Subcutaneous adipose tissue (tissue), 4 donors: ENCODE data around the gene IPCEF1. TPM values are rescaled to one million over a fixed set of nuclear protein-coding genes. Genes with fewer than 3 reads are reported as not detected.

Source experiments
- CTCF ChIP-seq: fragments of 450-650 bp; IDR thresholded peaks from one replicate; pipeline ENCODE4 v1.5.1; 2016; ENCODE audit warnings: low read depth, mild to moderate bottlenecking, control low read depth, antibody characterized with exemption, moderate library complexity
- total RNA-seq, 4 donors: library from RNA; depleted of rRNA; stranded (reverse); fragments of >200 nt; gene quantifications; one replicate each; pipeline ENCODE4 v1.1.0, GENCODE V29; 2016

Gene IPCEF1
- total RNA-seq, 4 donors from 2014 or later = 0.82 to 2.9 (median 1.5) TPM

- no peak for TF ChIP-seq CTCF
Measured at GRCh38 chr6:154267508-154268106, 89.0 kb downstream of the IPCEF1 start.

- TF ChIP-seq CTCF = no peak
Measured at GRCh38 chr6:154266560-154267099, 90.0 kb downstream of the IPCEF1 start.

- TF ChIP-seq CTCF = no peak
Measured at GRCh38 chr6:154261688-154262397, 94.8 kb downstream of the IPCEF1 start.

GRCh38 chr6:154258064-154258757 is 98.4 kb downstream of the IPCEF1 start:
- TF ChIP-seq CTCF = no peak

- no peak for TF ChIP-seq CTCF
Measured at GRCh38 chr6:154257067-154257466, 99.5 kb downstream of the IPCEF1 start.

- no peak for TF ChIP-seq CTCF
Measured at GRCh38 chr6:154252678-154253077, 103.9 kb downstream of the IPCEF1 start.

- no peak for TF ChIP-seq CTCF
Measured at GRCh38 chr6:154251116-154251515, 105.5 kb downstream of the IPCEF1 start.
